HG03025 (cell line): Measurements from ENCODE around the gene RGR.

Source experiments
- ATAC-seq: cut with Tn5 transposase; IDR thresholded peaks from one replicate; pipeline ENCODE4 v1.9.1; 2021; ENCODE audit warnings: mild to moderate bottlenecking, moderate library complexity; ENCODE audit not compliant: unreplicated experiment, low FRiP score

RGR gene

DNA sequence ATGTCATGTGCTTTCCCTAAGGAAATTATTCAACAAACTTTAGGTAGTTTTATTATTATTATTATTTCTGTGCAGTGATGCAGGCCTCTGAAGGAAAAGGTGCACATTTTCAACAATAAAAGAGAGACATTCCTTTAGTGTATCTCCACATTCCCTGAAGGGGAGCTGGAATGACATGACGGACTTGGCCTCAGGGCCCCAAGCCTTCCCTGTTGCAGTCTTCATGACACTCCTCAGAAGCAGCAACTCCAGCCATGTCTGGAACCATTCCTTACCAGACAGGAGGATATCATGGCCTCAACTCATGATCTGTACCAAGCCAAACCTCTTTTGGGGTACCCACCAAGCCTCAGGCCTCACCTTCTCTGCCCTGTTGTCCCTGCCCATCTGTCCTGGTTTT is 48.3 kb downstream of the RGR start:
- no peak for ATAC-seq

GRCh38 chr10:84293574-84294016 is 48.7 kb downstream of the RGR start:
- no peak for ATAC-seq

DNA sequence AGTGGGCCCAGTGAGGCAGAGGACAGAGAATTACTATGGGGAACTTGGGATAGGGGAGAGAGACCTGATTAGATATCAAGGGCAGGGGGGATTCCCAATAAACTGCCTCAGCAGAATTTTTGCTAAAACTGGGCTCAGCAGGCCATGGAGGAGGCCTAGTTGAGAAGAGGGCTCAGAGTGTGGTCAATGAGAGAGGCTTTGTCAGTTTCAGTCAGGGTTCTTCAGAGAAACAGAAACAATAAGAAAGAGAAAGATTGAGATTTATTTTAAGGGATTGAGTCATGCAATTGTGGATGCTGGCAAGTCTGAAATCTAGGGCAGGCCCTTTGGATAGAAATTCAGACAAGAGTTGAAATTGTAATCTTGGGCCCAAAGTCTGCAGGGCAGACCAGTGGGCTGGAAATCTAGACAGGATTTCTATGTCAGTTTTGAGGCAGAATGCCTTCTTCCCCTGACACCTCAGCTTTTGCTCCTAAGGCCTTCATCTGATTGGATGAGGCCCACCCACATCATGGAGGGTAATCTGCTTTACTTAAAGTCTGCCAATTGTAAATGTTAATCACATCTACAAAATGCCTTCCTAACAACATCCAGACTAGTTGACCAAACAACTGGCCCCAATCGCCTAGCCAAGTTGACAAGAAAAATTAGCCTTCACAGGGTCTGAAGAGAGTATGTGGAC is 50.1 kb downstream of the RGR start:
- peak; percentile 61 for ATAC-seq

DNA sequence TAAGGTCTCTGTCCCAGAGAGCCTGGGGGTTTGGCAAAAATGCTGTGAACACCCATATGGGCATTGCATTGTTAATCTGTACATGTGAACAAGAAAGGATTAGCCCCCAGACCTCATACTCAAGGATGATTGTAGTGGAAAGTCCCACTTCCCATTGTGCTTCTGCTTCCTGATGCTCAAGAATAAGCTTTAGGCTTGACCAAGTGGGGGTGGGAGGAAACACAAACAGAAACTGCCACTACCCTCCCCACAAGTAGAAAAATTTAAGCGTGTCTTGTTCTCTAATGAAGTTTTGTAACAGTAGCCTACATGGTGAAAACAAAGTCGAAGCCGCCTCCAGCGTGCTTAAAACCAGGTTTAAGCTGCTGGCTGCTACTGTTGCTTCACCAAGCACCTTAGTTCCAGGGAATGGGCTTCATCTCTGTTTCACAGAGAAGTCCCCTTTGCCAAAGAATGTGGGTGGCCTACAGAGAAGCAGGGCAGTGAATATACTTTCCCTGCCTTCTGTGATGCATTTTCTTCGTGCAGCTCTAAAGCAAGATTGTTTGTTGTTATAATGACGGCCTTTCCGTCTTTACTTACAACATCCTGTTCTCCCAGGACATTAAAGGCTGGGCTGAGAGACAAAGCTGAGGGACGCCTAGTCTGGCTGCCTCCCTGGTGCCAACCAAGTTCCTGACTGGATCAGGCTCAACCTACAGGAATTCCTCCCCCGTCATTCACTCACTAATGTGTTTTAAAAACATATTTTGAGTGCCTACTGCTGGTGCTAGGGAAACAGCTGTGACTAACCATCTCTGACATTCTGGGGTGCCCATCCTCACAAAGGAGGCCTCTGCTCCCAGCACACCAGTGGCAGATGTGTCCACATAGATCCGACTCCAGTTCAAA is 51.5 kb downstream of the RGR start:
- no peak for ATAC-seq

GRCh38 chr10:84298057-84298456 is 53.2 kb downstream of the RGR start:
- ATAC-seq = no peak

DNA sequence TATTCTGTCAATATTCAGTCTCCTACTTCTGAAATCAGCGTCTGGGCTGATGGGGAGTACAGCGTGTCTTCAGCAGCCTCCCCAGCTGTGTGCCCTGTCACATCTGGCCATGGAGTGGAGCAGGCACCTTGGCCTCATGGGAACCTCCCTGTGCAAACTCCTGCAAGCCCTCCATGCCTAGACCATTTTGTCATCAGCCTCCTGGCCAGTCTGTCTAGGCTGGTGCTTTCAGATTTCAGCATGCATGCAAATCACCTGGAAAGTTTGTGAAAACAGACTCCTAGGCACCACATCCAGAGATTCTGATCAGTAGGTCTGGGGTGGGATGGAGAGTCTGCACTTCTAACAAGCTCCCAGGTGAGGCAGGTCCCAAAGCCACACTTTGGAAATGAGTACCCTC is 57.4 kb downstream of the RGR start:
- no peak for ATAC-seq

GRCh38 chr10:84306751-84307384 is 62.0 kb downstream of the RGR start:
- ATAC-seq = no peak

- no peak for ATAC-seq
These were observed 63.2 kb downstream of the RGR start for GRCh38 chr10:84308021-84308420.

- no peak for ATAC-seq
These were observed 63.8 kb downstream of the RGR start for GRCh38 chr10:84308481-84309304.
